Cardiac muscle cell (in vitro differentiated cells and primary cell): Measurements from ENCODE around the gene RHD. TPM values are rescaled to one million over a fixed set of nuclear protein-coding genes. Genes with fewer than 3 reads are reported as not detected.
"Not testable (repeated sequence)": the region's sequence is repeated elsewhere in the genome, so short reads cannot be mapped to it uniquely, and the experiment has no call there.

Experiments
- DNase-seq, 2 donors: peaks; one replicate each; pipeline versions ENCODE4 v3.0.0 to v3.0.0-alpha.2; 2010 to 2017; ENCODE audit warnings: low read depth in 1 of 2, low spot score in 1 of 2
- H3K27ac ChIP-seq: fragments of 200-600 bp; sonication (generic); 2 replicates; pipeline ENCODE4 v1.5.1; 2016
- H3K27me3 ChIP-seq: fragments of 200-600 bp; sonication (generic); 2 replicates; pipeline ENCODE4 v1.6.0; 2016; ENCODE audit warnings: control low read depth
- H3K36me3 ChIP-seq: fragments of 200-600 bp; sonication (generic); 2 replicates; pipeline ENCODE4 v1.5.1; 2016; ENCODE audit warnings: control low read depth
- H3K4me1 ChIP-seq: fragments of 200-600 bp; sonication (generic); 2 replicates; pipeline ENCODE4 v1.8.1; 2017; ENCODE audit warnings: low read depth, mild to moderate bottlenecking, mixed run types
- H3K4me3 ChIP-seq: fragments of 200-600 bp; sonication (generic); 2 replicates; pipeline ENCODE4 v1.5.1; 2016; ENCODE audit warnings: mild to moderate bottlenecking
- H3K9me3 ChIP-seq: fragments of 200-600 bp; sonication (generic); 2 replicates; pipeline ENCODE4 v1.5.1; 2017; ENCODE audit warnings: low read depth, mild to moderate bottlenecking, control low read depth
- CTCF ChIP-seq: IDR thresholded peaks from 2 replicates; pipeline ENCODE4 v1.5.1; 2012; ENCODE audit warnings: low read depth, mild to moderate bottlenecking, low read length
- polyA plus RNA-seq: library from polyadenylated mRNA; unstranded; fragments of >200 nt; fragmentation: Nextera tagmentation; extraction: Ambion mirVana; gene quantifications from 2 replicates; pipeline ENCODE4 v1.2.1, GENCODE V29; 2016
- total RNA-seq: library from RNA; depleted of rRNA; stranded (reverse); fragments of >200 nt; gene quantifications from 2 replicates; pipeline ENCODE4 v1.2.3, GENCODE V29; 2016

Gene RHD
- total and polyA plus RNA-seq, 2 experiments from 2014 or later = 1.1 TPM; not detected in 1

- Histone ChIP-seq H3K27ac (peak overlapping the region; percentile 9), H3K4me3 (no peak overlapping the region), H3K27me3 (no peaks in the 10 kb centered on the region), H3K4me1 (no peaks in the 10 kb centered on the region), H3K9me3 (no peaks in the 10 kb centered on the region), H3K36me3 (peaks cover 20% of the 10 kb centered on the region)
- no peak for TF ChIP-seq CTCF
- DNase-seq = peak in 1 of 2 donors; percentile 21
Observed at GRCh38 chr1:25360596-25361581, 88.6 kb downstream of the RHD start.

- Histone ChIP-seq H3K4me3 (no peak overlapping the region), H3K27ac (peak overlapping the region; percentile 25), H3K9me3 (no peaks in the 10 kb centered on the region), H3K4me1 (no peaks in the 10 kb centered on the region), H3K27me3 (no peaks in the 10 kb centered on the region), H3K36me3 (peaks cover 20% of the 10 kb centered on the region)
- DNase-seq = no peak
- no peak for TF ChIP-seq CTCF
Observed at GRCh38 chr1:25361901-25362300, 89.6 kb downstream of the RHD start.

DNA sequence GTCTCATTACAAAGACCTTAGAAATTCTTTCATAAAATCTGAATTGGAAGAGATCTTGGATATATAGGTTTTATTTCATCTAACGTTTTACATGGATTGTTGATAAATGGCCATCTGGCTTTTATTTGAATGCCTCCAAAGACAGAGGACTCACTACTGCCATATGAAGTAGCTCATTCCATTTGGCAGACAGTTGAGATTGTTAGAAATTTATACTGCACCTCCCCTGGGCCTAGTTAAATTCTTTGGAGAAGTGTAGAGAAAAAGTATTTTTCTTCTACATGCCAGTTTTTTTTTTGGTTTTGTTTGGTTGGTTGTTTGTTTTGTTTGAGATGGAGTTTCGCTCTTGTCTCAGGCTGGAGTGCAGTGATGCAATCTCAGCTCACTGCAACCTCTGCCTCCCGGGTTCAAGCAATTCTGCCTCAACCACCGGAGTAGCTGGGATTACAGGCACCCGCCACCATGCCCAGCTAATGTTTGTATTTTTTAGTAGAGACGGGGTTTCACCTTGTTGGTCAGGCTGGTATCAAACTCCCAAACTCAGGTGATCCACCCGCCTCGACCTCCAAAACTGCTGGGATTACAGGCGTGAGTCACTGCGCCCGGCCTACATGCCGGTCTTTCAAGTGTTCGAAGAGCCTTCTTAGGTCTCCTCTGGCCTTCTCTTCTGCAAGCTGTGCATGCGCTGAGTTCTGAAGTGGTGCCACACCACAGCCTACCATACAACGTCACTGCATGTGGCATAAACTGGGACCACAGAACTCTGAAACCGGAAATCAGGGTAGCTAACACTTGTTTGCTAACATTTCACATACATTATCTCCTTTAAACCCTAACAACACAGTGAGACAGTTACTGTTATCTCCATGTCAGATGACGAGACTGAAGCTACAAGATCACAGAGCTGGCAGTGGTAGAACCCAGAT is 90.6 kb downstream of the RHD start:
- not testable (repeated sequence) for H3K4me3 ChIP-seq, H3K27ac ChIP-seq, DNase-seq, H3K27me3 ChIP-seq, H3K9me3 ChIP-seq, H3K4me1 ChIP-seq
- peaks cover 20% of the 10 kb centered on the region for H3K36me3 ChIP-seq

GRCh38 chr1:25369241-25369640 is 96.9 kb downstream of the RHD start:
- H3K9me3 ChIP-seq = no peaks in the 10 kb centered on the region
- H3K4me3 ChIP-seq = no peak overlapping the region
- no peaks in the 10 kb centered on the region for H3K36me3 ChIP-seq
- peak in 1 of 2 donors; percentile 1 for DNase-seq
- H3K4me1 ChIP-seq = peaks cover 16% of the 10 kb centered on the region
- no peak for TF ChIP-seq CTCF
- no peaks in the 10 kb centered on the region for H3K27me3 ChIP-seq
- peak overlapping the region; percentile 77 for H3K27ac ChIP-seq

DNA sequence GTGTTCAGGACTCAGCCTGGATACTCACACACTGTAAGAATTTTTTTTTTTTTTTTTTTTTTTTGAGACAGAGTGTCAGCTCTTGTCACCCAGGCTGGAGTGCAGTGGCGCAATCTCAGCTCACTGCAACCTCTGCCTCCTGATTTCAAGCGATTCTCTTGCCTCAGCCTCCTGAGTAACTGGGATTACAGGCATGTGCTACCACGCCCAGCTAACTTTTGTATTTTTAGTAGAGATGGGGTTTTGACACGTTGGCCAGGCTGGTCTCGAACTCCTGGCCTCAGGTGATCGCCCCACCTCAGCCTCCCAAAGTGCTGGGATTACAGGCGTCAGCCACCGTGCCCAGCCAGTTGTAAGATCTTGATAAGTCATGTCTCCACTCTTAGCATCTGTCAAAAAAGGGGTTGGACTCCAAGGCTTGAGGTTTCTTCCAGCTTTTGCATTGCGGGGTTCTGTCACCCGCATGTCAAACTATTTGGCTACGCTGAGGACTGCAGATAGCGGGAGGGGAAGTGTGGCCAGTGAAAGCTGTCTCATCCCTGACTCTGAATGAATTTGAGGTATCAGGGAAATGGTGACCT is 97.5 kb downstream of the RHD start:
- not testable (repeated sequence) for H3K9me3 ChIP-seq, H3K36me3 ChIP-seq, H3K27ac ChIP-seq, H3K4me3 ChIP-seq, DNase-seq, H3K27me3 ChIP-seq
- H3K4me1 ChIP-seq = peaks cover 16% of the 10 kb centered on the region

DNA sequence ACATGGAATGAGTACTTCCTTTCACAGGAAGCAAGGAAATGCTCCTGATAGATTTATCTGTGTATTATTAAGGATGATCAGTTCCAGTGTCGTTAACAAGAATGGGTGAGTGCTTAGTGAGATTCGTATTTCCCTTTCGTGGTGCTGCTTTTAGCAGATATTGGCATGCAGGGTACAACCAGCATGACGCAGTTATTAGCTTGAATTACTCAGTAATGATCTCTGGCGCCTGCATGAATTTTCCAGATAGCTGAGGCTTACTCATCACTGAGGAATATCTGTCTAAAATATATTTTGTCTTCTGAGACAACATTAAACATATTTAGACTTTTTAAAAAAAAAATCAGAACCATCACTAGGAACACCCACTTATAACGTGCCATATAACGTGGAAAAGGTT is 99.4 kb downstream of the RHD start:
- Histone ChIP-seq H3K4me1 (peaks cover 16% of the 10 kb centered on the region), H3K27ac (peak overlapping the region; percentile 28)
- not testable (repeated sequence) for H3K36me3 ChIP-seq, H3K9me3 ChIP-seq, H3K27me3 ChIP-seq, H3K4me3 ChIP-seq
- DNase-seq = peak in 1 of 2 donors; percentile 74

- H3K4me3 ChIP-seq, H3K27me3 ChIP-seq, H3K36me3 ChIP-seq: not testable (repeated sequence)
Observed at GRCh38 chr1:25378367-25378766, 106.1 kb downstream of the RHD start.

More at GRCh38 chr1:25378367-25378766, 106.1 kb downstream of the RHD start:
- not testable (repeated sequence) for H3K27ac ChIP-seq, H3K9me3 ChIP-seq, DNase-seq, H3K4me1 ChIP-seq
